Activated T-helper 1 cell treated with anti-CD3 and anti-CD28 coated beads, Interleukin-12 subunit alpha, Interleukin-12 subunit beta, Interleukin-2, Interleukin-4 antibody, amounts not matched to agents 30 ng/mL and 10 ng/mL and 1 ng/mL, durations not matched to agents 14 hours and 24 hours and 36 hours (primary cell): ENCODE measurements around the gene TSPAN4. TPM values are rescaled to one million over a fixed set of nuclear protein-coding genes. Genes with fewer than 3 reads are reported as not detected.
A peak's percentile ranks its signal among the peaks of the same experiment; 100 is the strongest.

Source experiments
- DNase-seq: peaks from one replicate; pipeline ENCODE4 v3.0.0; 2021; ENCODE audit warnings: low spot score
- H3K27ac Mint-ChIP-seq: one replicate; pipeline ENCODE4 v1.8.0; 2021; ENCODE audit warnings: mild to moderate bottlenecking, mixed read lengths
- H3K27me3 Mint-ChIP-seq: one replicate; pipeline ENCODE4 v1.8.0; 2022; ENCODE audit warnings: mild to moderate bottlenecking, moderate library complexity, mixed read lengths; ENCODE audit not compliant: insufficient read depth
- H3K36me3 Mint-ChIP-seq: one replicate; pipeline ENCODE4 v1.8.0; 2021; ENCODE audit warnings: low read depth, mixed read lengths
- H3K4me1 Mint-ChIP-seq: one replicate; pipeline ENCODE4 v1.8.0; 2021; ENCODE audit warnings: low read depth, mixed read lengths
- H3K4me3 Mint-ChIP-seq: one replicate; pipeline ENCODE4 v1.8.0; 2021; ENCODE audit warnings: mild to moderate bottlenecking, moderate library complexity, mixed read lengths
- H3K9me3 Mint-ChIP-seq: one replicate; pipeline ENCODE4 v1.8.0; 2021; ENCODE audit warnings: mixed read lengths
- intact Hi-C: fragments of 100-400 bp; cut with micrococcal nuclease; formaldehyde crosslinking; loops from one replicate; pipeline ENCODE4 v1.15.1; 2024
- total RNA-seq: library from RNA; stranded (reverse); gene quantifications from 2 replicates; pipeline ENCODE4 v1.2.3, GENCODE V29; 2022

Gene TSPAN4
- total RNA-seq, 1 donor from 2014 or later: 12.8 TPM

DNA sequence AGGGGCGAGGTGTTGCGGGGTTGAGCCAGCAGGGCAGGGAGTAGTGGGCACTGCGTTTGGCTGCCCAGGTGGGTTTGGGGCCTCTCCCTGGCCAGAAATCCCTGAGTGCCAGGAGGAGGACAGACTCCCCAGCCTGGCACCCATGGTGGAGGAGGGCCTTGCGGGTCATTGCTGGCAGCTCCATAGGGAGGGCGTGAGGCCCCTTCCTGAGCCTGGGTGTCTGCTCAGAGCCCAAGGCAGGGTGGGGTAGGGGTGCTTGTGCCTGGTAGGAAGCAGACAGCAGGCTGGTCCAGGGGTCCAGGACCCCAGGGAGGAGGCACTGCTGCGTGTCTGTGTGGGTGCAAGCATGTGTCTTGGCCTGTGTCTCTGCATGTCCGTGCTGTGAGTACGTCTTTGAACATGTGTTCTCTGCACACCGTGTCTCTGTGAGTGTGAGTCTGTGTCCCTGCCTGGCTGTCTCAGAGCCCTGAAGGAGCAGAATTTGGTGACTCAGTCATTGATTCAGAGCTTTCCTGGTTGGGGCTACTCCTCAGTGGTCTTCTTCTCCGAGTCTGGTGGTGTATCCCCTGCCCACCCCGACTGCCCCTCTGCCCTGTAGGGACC is 3.9 kb downstream of the TSPAN4 start:
- DNase-seq: no peak
- peak overlapping the region; percentile 48 for H3K27ac Mint-ChIP-seq
- intact Hi-C loops: loop anchor here (5.0 kb wide), 1 partner anchor 81 kb away; the partner anchor contains the start of gene AP2A2
- H3K4me3 Mint-ChIP-seq: no peak overlapping the region
- H3K36me3 Mint-ChIP-seq: no peaks in the 10 kb centered on the region
- H3K9me3 Mint-ChIP-seq: no peaks in the 10 kb centered on the region
- H3K27me3 Mint-ChIP-seq: peaks cover 2% of the 10 kb centered on the region
- H3K4me1 Mint-ChIP-seq: peaks cover 5% of the 10 kb centered on the region

DNA sequence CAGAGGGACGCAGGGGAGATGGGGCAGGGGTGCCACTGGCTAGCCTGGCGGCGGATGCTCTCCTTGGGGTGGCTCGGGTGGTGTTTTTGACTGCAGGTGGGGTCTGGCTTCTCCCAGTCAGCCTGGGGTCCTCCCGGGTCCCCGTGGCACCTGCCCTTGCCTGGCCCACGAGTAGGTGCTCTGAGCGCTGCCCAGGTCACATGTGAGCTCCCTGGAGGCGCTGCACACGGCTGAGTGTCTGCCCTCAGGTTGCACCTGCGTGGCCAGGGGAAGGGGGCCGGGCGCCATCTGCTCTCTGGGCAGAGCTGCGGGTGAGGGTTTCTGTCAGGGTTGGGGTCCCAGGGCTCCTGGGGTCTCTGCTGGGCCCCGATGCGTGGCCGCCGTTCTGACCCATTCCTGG is 5.2 kb downstream of the TSPAN4 start:
- Mint-ChIP-seq H3K9me3 (no peaks in the 10 kb centered on the region), H3K36me3 (no peaks in the 10 kb centered on the region), H3K27me3 (peaks cover 4% of the 10 kb centered on the region), H3K27ac (no peak overlapping the region), H3K4me3 (no peak overlapping the region), H3K4me1 (peaks cover 5% of the 10 kb centered on the region)
- DNase-seq: no peak
- intact Hi-C loops: loop anchor here (1.0 to 5.0 kb wide), 3 partner anchors 17 to 203 kb away; partner anchors contain the start of gene AP2A2

DNA sequence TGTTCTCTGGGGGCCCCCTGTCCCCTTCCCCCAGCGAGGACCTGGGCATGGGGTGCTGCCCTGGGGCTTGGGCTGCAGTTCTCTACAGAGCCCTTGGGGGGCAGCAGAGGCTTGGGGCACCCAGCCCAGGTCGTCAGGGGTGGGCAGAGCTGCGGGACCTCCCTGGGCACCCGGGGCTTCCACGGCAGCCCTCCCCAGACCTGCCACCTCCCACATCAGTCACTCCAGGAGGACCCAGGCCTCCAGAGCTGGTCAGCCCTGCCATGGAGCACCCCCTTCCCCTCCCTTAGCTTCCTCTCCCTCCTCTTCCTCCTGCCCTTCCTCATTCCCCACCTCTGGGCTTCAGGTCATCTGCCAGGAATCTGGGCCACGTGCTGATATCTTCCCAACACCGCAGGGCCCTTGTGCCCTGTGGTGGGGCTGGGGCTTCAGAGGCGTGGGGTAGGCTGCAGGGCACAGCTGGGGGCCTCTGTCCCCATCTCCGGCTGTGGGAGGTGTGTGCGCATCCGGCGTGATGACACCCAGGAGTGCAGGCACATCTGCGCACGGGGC is 5.8 kb downstream of the TSPAN4 start:
- Mint-ChIP-seq H3K4me3 (peak overlapping the region; percentile 37), H3K36me3 (no peaks in the 10 kb centered on the region), H3K27ac (no peak overlapping the region), H3K9me3 (no peaks in the 10 kb centered on the region), H3K27me3 (peaks cover 4% of the 10 kb centered on the region), H3K4me1 (peaks cover 4% of the 10 kb centered on the region)
- peak; percentile 60 for DNase-seq
- intact Hi-C loops: loop anchor here (1.0 to 5.0 kb wide), 3 partner anchors 18 to 203 kb away; partner anchors contain the start of gene AP2A2

DNA sequence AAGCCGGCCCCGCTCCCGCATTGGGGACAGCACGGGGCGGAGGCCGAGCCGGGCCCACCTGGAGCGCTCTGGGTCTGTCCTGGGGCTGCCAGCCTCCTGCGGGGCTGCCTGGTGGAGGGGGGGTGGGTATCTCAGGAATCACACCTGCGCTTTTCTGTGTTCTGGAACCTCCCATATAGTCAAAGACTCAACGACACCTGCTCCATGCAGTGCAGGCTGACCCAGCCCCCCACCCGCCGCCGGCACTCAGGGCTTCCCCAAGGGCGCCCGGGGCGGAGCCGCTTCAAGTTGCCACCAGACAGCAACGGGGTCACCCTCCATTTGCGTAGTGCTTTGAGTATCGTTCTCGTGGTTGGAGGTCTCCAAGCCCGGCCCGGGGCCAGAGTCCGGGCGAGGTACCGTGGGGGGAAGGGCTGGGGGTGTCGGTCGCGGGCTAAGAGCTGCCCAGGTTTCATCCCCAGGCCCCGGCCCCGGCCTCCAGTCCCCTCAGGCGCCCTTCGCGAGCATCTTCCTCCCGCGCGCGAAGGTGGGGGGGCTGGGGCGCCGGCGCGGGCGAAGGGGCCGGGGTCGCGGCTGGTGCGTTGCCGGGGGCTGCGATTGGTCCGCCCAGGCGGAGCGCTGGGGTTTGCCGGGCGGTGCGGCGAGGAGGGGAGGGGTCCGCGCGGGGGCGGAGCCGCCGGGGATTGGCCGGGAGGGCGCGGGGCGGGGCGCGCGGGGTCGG is 6.6 kb downstream of the TSPAN4 start:
- peak overlapping the region; percentile 61 for H3K4me3 Mint-ChIP-seq
- intact Hi-C loops: loop anchor here (2.0 to 5.0 kb wide), 2 partner anchors 18 to 78 kb away; partner anchors contain the start of gene AP2A2
- no peak overlapping the region for H3K27ac Mint-ChIP-seq
- H3K36me3 Mint-ChIP-seq: no peaks in the 10 kb centered on the region
- H3K4me1 Mint-ChIP-seq: no peaks in the 10 kb centered on the region
- H3K27me3 Mint-ChIP-seq: peaks cover 4% of the 10 kb centered on the region
- no peaks in the 10 kb centered on the region for H3K9me3 Mint-ChIP-seq
- DNase-seq: no peak

GRCh38 chr11:849951-850774 is 7.5 kb downstream of the TSPAN4 start:
- peaks cover 4% of the 10 kb centered on the region for H3K27me3 Mint-ChIP-seq
- DNase-seq: no peak
- H3K36me3 Mint-ChIP-seq: no peaks in the 10 kb centered on the region
- H3K9me3 Mint-ChIP-seq: no peaks in the 10 kb centered on the region
- no peaks in the 10 kb centered on the region for H3K4me1 Mint-ChIP-seq
- intact Hi-C loops: loop anchor here (2.0 to 5.0 kb wide), 2 partner anchors 19 to 77 kb away; partner anchors contain the start of gene AP2A2
- no peak overlapping the region for H3K4me3 Mint-ChIP-seq
- H3K27ac Mint-ChIP-seq: no peak overlapping the region

- Mint-ChIP-seq H3K4me1 (no peaks in the 10 kb centered on the region), H3K27ac (no peak overlapping the region), H3K9me3 (no peaks in the 10 kb centered on the region), H3K36me3 (no peaks in the 10 kb centered on the region), H3K4me3 (no peak overlapping the region), H3K27me3 (peaks cover 4% of the 10 kb centered on the region)
- DNase-seq: no peak
- intact Hi-C loops: no loop called here
Measured at GRCh38 chr11:850775-851763, 8.4 kb downstream of the TSPAN4 start.

DNA sequence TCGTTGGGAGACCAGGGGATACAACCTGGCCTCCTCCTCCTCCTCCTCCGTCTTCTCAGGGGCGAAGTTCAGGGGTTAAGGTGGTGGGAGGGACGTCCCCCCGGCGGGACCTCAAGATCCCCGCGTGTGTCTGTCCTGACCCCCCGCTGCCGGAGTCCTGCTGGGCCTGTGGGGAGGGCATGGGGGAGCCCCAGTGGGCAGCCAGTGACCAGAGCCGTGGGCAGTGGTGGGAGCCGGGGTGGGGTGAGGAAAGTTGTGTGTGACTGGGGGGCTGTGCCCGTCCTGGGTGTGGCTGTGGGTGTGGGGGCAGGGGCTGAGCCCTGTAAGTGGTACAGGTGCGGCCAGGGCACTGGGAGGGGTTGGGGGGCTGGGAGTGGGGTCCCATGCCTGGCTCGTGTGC is 10.1 kb downstream of the TSPAN4 start:
- no peak for DNase-seq
- peaks cover 2% of the 10 kb centered on the region for H3K27me3 Mint-ChIP-seq
- no peaks in the 10 kb centered on the region for H3K4me1 Mint-ChIP-seq

DNA sequence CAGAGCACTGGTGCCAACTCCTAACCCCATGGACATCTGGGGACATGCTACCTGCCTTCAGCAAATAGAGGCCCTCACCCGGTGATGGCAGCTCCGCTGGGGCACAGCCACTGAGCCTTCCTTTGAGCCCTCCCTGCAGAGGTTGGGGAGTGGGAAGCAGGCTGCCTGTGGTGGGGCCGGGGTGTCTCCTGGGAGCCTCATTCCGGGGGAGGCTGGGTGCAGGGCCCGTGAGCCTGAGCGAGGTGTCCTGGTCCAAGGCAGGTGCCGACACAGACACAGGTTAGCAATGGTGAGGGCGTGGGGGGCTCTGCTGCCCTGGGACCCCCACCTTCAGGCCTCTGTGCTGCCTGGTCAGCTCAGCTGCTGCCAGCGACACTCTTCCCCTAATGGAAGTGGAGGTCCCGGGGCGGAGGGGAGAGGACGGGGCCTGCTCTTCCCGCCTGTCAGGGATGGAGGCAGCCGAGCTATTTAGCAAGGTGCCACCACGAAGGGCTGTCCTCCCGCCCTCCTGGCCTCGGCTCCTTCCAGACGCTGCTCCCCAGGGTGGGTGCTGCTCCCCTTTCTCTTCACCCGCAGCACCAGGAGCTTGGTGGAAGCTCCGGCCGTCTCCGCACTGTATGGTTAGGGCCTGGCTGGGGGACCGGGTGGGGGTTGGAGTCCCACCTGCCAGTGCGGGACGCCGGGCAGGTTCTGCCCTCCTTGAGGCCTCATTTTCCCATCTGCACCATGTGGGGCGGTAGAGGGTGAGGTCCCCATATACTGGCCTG is 11.2 kb downstream of the TSPAN4 start:
- Mint-ChIP-seq H3K9me3 (no peaks in the 10 kb centered on the region), H3K36me3 (no peaks in the 10 kb centered on the region), H3K4me3 (no peak overlapping the region), H3K27me3 (peaks cover 2% of the 10 kb centered on the region), H3K4me1 (no peaks in the 10 kb centered on the region), H3K27ac (no peak overlapping the region)
- DNase-seq: no peak
- intact Hi-C loops: no loop called here

More for the DNA sequence above, 10.1 kb downstream of the TSPAN4 start:
- Mint-ChIP-seq H3K27ac (no peak overlapping the region), H3K9me3 (no peaks in the 10 kb centered on the region), H3K4me3 (no peak overlapping the region), H3K36me3 (no peaks in the 10 kb centered on the region)
- intact Hi-C loops: no loop called here

GRCh38 chr11:854601-855329 is 12.1 kb downstream of the TSPAN4 start:
- intact Hi-C loops: no loop called here
- Mint-ChIP-seq H3K27ac (no peak overlapping the region), H3K36me3 (no peaks in the 10 kb centered on the region), H3K9me3 (no peaks in the 10 kb centered on the region), H3K27me3 (peaks cover 2% of the 10 kb centered on the region), H3K4me1 (no peaks in the 10 kb centered on the region), H3K4me3 (no peak overlapping the region)
- no peak for DNase-seq

DNA sequence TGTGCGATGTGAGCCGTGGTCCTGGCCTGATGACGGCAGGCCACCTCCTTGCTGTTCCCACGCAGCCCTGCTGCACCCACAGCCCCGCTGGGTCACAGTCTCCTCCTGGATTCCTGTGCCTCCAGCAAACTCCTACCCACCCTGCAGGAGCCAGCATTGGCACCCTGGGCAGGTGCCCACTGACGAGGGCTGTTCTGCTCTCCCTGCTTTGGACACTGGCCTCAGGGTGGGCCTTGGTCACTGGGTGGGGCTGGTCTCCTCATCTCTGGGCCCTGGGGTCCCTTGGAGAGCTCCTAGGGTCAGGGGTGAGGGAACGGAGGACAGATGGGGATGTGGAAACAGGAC is 12.7 kb downstream of the TSPAN4 start:
- DNase-seq: no peak
- Mint-ChIP-seq H3K4me1 (no peaks in the 10 kb centered on the region), H3K9me3 (no peaks in the 10 kb centered on the region), H3K27me3 (peaks cover 2% of the 10 kb centered on the region), H3K36me3 (no peaks in the 10 kb centered on the region), H3K27ac (no peak overlapping the region), H3K4me3 (no peak overlapping the region)
- intact Hi-C loops: no loop called here

- intact Hi-C loops: no loop called here
Measured at GRCh38 chr11:855796-856195, 13.1 kb downstream of the TSPAN4 start.

More at GRCh38 chr11:855796-856195, 13.1 kb downstream of the TSPAN4 start:
- Mint-ChIP-seq H3K4me1 (no peaks in the 10 kb centered on the region), H3K36me3 (no peaks in the 10 kb centered on the region), H3K27ac (no peak overlapping the region), H3K27me3 (peaks cover 2% of the 10 kb centered on the region), H3K4me3 (no peak overlapping the region), H3K9me3 (no peaks in the 10 kb centered on the region)
- DNase-seq: no peak
